Osteocyte (in vitro differentiated cells): ENCODE measurements around the gene PCNX1. TPM values are rescaled to one million over a fixed set of nuclear protein-coding genes. Genes with fewer than 3 reads are reported as not detected.

Experiments used
- DNase-seq: peaks from one replicate; pipeline ENCODE4 v3.0.0; 2021; ENCODE audit warnings: mixed read lengths; ENCODE audit not compliant: unreplicated experiment; ENCODE audit errors: extremely low spot score
- H3K27ac Mint-ChIP-seq: one replicate; pipeline ENCODE4 v1.8.0; 2021; ENCODE audit warnings: mild to moderate bottlenecking, mixed read lengths; ENCODE audit not compliant: unreplicated experiment
- H3K27me3 Mint-ChIP-seq: one replicate; pipeline ENCODE4 v1.8.0; 2021; ENCODE audit warnings: mixed read lengths; ENCODE audit not compliant: unreplicated experiment
- H3K36me3 Mint-ChIP-seq: one replicate; pipeline ENCODE4 v1.8.0; 2021; ENCODE audit warnings: mixed read lengths; ENCODE audit not compliant: unreplicated experiment
- H3K4me1 Mint-ChIP-seq: one replicate; pipeline ENCODE4 v1.8.0; 2021; ENCODE audit warnings: mixed read lengths; ENCODE audit not compliant: unreplicated experiment
- H3K4me3 Mint-ChIP-seq: one replicate; pipeline ENCODE4 v1.8.0; 2021; ENCODE audit warnings: mild to moderate bottlenecking, moderate library complexity, mixed read lengths; ENCODE audit not compliant: unreplicated experiment
- H3K9me3 Mint-ChIP-seq: one replicate; pipeline ENCODE4 v1.8.0; 2021; ENCODE audit warnings: mixed read lengths; ENCODE audit not compliant: unreplicated experiment
- total RNA-seq: library from RNA; stranded (reverse); gene quantifications from 2 replicates; pipeline ENCODE4 v1.2.1, GENCODE V29; 2021
- TF ChIP-seq, protein P1 (sequence below): fragments of 200-600 bp; sonication (generic); IDR thresholded peaks from 2 replicates; pipeline ENCODE4 v1.5.0; 2021; ENCODE audit warnings: antibody characterized with exemption, mild to moderate bottlenecking, moderate library complexity

The PCNX1 gene
- total RNA-seq, 1 donor from 2014 or later, result 72.2 TPM

GRCh38 chr14:71115306-71115705, 208.0 kb downstream of the PCNX1 start:
- peaks cover 52% of the 10 kb centered on the region for H3K4me1 Mint-ChIP-seq
- DNase-seq, result no peak
- H3K4me3 Mint-ChIP-seq, result no peak overlapping the region
- no peaks in the 10 kb centered on the region for H3K27me3 Mint-ChIP-seq
- H3K36me3 Mint-ChIP-seq, result peaks cover 39% of the 10 kb centered on the region
- no peak overlapping the region for H3K27ac Mint-ChIP-seq
- TF ChIP-seq, protein P1, sequence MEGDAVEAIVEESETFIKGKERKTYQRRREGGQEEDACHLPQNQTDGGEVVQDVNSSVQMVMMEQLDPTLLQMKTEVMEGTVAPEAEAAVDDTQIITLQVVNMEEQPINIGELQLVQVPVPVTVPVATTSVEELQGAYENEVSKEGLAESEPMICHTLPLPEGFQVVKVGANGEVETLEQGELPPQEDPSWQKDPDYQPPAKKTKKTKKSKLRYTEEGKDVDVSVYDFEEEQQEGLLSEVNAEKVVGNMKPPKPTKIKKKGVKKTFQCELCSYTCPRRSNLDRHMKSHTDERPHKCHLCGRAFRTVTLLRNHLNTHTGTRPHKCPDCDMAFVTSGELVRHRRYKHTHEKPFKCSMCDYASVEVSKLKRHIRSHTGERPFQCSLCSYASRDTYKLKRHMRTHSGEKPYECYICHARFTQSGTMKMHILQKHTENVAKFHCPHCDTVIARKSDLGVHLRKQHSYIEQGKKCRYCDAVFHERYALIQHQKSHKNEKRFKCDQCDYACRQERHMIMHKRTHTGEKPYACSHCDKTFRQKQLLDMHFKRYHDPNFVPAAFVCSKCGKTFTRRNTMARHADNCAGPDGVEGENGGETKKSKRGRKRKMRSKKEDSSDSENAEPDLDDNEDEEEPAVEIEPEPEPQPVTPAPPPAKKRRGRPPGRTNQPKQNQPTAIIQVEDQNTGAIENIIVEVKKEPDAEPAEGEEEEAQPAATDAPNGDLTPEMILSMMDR, result no peak
- H3K9me3 Mint-ChIP-seq, result no peaks in the 10 kb centered on the region

DNA sequence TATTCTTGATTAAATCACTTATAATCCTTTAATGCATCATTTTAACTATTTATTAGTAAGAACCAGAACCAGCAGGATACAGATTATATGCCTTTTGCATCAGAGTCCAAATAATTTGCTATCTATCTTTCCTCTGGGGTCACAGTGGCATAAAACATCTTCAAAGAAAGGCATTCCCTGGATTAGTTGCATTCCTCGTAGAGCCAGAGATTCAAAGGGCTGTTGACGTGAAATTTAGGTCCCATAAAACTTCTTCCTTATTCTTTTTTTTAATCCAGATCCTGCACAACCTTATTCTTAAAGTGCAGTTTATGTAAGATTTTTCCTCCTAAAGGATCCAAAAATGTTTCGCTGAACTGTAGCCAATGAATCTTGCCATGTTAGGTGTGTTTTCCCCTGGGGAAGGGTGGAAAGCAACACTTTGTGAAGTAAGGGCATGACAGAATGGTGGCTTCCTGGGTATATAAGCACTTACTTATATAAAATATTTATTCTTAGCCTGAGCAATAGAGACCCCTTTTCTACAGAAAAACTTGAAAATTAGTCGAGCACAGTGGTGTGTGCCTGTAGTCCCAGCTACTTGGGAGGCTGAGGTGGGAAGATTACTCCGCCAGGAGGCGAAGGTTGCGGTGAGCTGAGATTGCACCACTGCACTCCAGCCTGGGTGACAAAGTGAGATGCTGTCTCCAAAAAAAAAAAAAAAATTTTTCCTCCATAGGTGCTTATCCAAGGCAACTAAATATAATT, 208.7 kb downstream of the PCNX1 start:
- no peak overlapping the region for H3K4me3 Mint-ChIP-seq
- no peaks in the 10 kb centered on the region for H3K27me3 Mint-ChIP-seq
- H3K27ac Mint-ChIP-seq, result no peak overlapping the region
- no peaks in the 10 kb centered on the region for H3K9me3 Mint-ChIP-seq
- H3K36me3 Mint-ChIP-seq, result peaks cover 33% of the 10 kb centered on the region
- TF ChIP-seq, protein P1, result no peak
- DNase-seq, result no peak
- peaks cover 52% of the 10 kb centered on the region for H3K4me1 Mint-ChIP-seq

- peaks cover 27% of the 10 kb centered on the region for H3K36me3 Mint-ChIP-seq
- no peaks in the 10 kb centered on the region for H3K27me3 Mint-ChIP-seq
- DNase-seq, result no peak
- TF ChIP-seq, protein P1, result no peak
- H3K9me3 Mint-ChIP-seq, result no peaks in the 10 kb centered on the region
- peak overlapping the region; percentile 20 for H3K27ac Mint-ChIP-seq
- peaks cover 52% of the 10 kb centered on the region for H3K4me1 Mint-ChIP-seq
- no peak overlapping the region for H3K4me3 Mint-ChIP-seq
Observed at GRCh38 chr14:71116568-71117122, 209.4 kb downstream of the PCNX1 start.

DNA sequence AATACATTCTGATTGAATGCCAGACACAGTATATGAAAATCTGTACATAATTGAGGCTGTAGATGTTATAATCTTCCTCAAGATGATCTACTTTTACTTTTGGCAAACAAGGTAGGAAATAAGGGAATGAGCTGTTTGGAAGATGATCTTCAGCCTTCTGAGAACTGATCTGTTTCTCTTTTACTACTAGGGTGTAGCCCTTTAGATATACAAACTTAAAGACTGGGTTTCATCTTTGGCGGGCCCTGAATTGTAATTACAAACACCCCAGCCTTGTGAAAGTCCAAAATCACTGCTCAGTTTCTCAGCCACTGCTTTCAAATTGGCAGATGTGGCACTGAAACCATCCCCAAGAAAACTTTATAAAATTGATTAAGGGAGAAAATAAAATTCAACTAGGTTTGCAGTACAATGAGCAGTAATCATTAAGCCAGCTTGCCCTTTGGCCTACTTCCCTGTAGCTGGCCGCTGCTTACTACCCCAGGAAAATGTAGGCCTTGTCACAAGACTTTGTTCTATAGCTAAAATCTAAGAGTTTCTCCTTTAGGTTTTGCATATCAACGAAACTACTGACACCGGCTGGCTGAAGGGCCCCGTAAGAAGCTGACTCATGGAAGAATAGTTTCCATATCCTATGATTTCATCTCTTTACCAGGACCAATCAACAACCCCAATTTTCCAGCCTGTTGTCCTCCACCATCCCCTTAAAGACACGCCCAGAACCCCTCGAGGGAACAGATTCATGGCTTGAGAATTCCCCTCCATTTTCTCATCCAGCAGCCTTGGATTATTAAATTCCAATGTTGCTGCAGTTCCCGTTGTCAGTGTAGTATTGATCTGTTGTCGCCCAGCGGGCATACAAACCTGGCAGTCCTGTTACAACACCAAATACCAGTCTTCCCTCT, 210.8 kb downstream of the PCNX1 start:
- Mint-ChIP-seq H3K9me3 (no peaks in the 10 kb centered on the region), H3K36me3 (peaks cover 23% of the 10 kb centered on the region), H3K27me3 (no peaks in the 10 kb centered on the region), H3K4me1 (peaks cover 46% of the 10 kb centered on the region), H3K4me3 (no peak overlapping the region), H3K27ac (peak overlapping the region; percentile 83)
- TF ChIP-seq, protein P1, result no peak
- DNase-seq, result no peak

GRCh38 chr14:71119075-71119474, 211.8 kb downstream of the PCNX1 start:
- DNase-seq, result no peak
- no peaks in the 10 kb centered on the region for H3K9me3 Mint-ChIP-seq
- H3K27ac Mint-ChIP-seq, result peak overlapping the region; percentile 83
- TF ChIP-seq, protein P1, result no peak
- no peak overlapping the region for H3K4me3 Mint-ChIP-seq
- peaks cover 19% of the 10 kb centered on the region for H3K36me3 Mint-ChIP-seq
- no peaks in the 10 kb centered on the region for H3K27me3 Mint-ChIP-seq
- peaks cover 36% of the 10 kb centered on the region for H3K4me1 Mint-ChIP-seq
